ENCODE data around the gene RBP5. TPM values are rescaled to one million over a fixed set of nuclear protein-coding genes. Genes with fewer than 3 reads are reported as not detected.
A peak's percentile ranks its signal among the peaks of the same experiment; 100 is the strongest.

The RBP5 gene
- total and polyA plus RNA-seq, 10 of the 15 experiments (the other 5 are each of a cell fraction or from before 2014, with no cell fraction given), result 0.11 to 1.1 (median 0.31) TPM; not detected in 4

GRCh38 chr12:7108003-7108795 lies 20.5 kb downstream of the RBP5 start (continued):
- TF ChIP-seq PKNOX1 (IDR thresholded peaks at IDR 0.05), result no peak
- TF ChIP-seq HDGF (IDR thresholded peaks at IDR 0.05), result peak; percentile 87; the same call in 1 of the 2 replicates
- TF ChIP-seq, protein P1, sequence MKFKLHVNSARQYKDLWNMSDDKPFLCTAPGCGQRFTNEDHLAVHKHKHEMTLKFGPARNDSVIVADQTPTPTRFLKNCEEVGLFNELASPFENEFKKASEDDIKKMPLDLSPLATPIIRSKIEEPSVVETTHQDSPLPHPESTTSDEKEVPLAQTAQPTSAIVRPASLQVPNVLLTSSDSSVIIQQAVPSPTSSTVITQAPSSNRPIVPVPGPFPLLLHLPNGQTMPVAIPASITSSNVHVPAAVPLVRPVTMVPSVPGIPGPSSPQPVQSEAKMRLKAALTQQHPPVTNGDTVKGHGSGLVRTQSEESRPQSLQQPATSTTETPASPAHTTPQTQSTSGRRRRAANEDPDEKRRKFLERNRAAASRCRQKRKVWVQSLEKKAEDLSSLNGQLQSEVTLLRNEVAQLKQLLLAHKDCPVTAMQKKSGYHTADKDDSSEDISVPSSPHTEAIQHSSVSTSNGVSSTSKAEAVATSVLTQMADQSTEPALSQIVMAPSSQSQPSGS (IDR thresholded peaks at IDR 0.05; ENCODE audit: low read length), result no peak
- TF ChIP-seq MTA2 (IDR thresholded peaks at IDR 0.05; ENCODE audit: low read depth), result peak; percentile 60; the same call in 1 of the 2 replicates
- no peak for TF ChIP-seq ASH2L (IDR thresholded peaks at IDR 0.05; ENCODE audit: borderline replicate concordance, low read depth)
- TF ChIP-seq STAT3 (IDR thresholded peaks at IDR 0.05; ENCODE audit: low read depth, low read length), result no peak
- peak; percentile 25 for TF ChIP-seq MEF2B (IDR thresholded peaks at IDR 0.05; ENCODE audit: partially characterized antibody, poor library complexity, severe bottlenecking)
- TF ChIP-seq FOS (IDR thresholded peaks at IDR 0.05; ENCODE audit: borderline replicate concordance, extremely low read depth, insufficient read length), result no peak
- TF ChIP-seq FOXM1 (IDR thresholded peaks at IDR 0.05; ENCODE audit: low read depth, low read length), result no peak
- TF ChIP-seq, protein P2, sequence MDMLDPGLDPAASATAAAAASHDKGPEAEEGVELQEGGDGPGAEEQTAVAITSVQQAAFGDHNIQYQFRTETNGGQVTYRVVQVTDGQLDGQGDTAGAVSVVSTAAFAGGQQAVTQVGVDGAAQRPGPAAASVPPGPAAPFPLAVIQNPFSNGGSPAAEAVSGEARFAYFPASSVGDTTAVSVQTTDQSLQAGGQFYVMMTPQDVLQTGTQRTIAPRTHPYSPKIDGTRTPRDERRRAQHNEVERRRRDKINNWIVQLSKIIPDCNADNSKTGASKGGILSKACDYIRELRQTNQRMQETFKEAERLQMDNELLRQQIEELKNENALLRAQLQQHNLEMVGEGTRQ (IDR thresholded peaks at IDR 0.05; ENCODE audit: borderline replicate concordance, low read depth, low read length), result no peak
- TF ChIP-seq, protein P3, sequence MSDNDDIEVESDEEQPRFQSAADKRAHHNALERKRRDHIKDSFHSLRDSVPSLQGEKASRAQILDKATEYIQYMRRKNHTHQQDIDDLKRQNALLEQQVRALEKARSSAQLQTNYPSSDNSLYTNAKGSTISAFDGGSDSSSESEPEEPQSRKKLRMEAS (IDR thresholded peaks at IDR 0.05; ENCODE audit: low read depth, low read length), result peak; percentile 43; the same call in 1 of the 2 replicates
- TF ChIP-seq PML (IDR thresholded peaks at IDR 0.05; ENCODE audit: low read length), result peak; percentile 87; the same call in 1 of the 2 replicates
- TF ChIP-seq CHD4 (IDR thresholded peaks at IDR 0.05), result no peak
- TF ChIP-seq BACH1 (IDR thresholded peaks at IDR 0.05; ENCODE audit: borderline replicate concordance), result no peak
- TF ChIP-seq YY1 (IDR thresholded peaks at IDR 0.05; ENCODE audit: low read depth, low read length), result peak; percentile 86
- no peak for TF ChIP-seq ZBTB33 (IDR thresholded peaks at IDR 0.05)
- TF ChIP-seq CHD2 (IDR thresholded peaks at IDR 0.05; ENCODE audit: borderline replicate concordance, low read depth, low read length), result peak; percentile 95
- TF ChIP-seq MXI1 (IDR thresholded peaks at IDR 0.05; ENCODE audit: low read depth, low read length), result peak; percentile 62
- TF ChIP-seq BCL11A (IDR thresholded peaks at IDR 0.05; ENCODE audit: low read depth, low read length), result peak; percentile 51; the same call in 1 of the 2 replicates
- TF ChIP-seq, protein P4, sequence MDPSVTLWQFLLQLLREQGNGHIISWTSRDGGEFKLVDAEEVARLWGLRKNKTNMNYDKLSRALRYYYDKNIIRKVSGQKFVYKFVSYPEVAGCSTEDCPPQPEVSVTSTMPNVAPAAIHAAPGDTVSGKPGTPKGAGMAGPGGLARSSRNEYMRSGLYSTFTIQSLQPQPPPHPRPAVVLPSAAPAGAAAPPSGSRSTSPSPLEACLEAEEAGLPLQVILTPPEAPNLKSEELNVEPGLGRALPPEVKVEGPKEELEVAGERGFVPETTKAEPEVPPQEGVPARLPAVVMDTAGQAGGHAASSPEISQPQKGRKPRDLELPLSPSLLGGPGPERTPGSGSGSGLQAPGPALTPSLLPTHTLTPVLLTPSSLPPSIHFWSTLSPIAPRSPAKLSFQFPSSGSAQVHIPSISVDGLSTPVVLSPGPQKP (IDR thresholded peaks at IDR 0.05; ENCODE audit: low read depth, low read length), result 0 out of 2 replicates have a peak, but pooled peaks have one; percentile 34
- no peak for TF ChIP-seq KDM1A (IDR thresholded peaks at IDR 0.05; ENCODE audit: borderline replicate concordance)
- TF ChIP-seq ZNF24 (IDR thresholded peaks at IDR 0.05), result no peak
- no peak for TF ChIP-seq NR2C1 (IDR thresholded peaks at IDR 0.05)
